ENCODE results near the gene DCBLD1. TPM values are rescaled to one million over a fixed set of nuclear protein-coding genes. Genes with fewer than 3 reads are reported as not detected.

Gene DCBLD1
- total RNA-seq = 27.5 and 45.9 TPM in 2 replicates

DNA sequence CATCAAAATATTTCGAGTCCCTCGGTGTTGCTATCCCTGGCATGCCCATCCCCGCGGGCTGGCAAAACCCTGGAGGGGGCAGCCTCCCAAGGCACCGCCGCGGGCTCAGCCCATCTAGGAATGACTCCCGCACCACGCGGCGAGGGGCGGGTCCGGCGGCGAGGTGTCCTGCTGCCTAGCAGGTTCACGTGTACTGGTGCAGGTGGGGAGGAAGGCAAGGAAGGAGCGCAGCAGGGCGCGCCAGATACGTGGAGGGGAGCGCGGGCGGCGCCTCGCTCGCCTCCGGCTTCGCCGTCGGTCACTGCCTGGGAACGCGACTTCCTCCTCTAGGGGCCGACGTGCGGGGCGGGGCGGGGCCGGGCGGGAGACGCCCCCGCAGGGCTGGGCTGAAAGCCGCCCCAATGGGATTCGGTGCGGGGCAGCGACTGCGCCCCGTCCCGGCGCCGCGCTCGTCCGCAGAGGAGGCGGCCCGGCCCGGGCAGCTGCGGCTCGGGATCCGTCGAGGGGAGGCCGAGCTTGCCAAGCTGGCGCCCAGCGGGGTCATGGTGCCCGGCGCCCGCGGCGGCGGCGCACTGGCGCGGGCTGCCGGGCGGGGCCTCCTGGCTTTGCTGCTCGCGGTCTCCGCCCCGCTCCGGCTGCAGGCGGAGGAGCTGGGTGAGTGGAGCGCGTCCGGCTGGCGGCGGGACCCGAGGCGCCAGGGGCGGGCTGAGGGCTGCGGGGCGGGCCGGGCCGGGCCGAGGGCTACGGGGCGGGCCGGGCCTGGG, at the start of gene DCBLD1:
Gene DCBLD1, plus strand, starts transcription at position 435 of the 764 bp plus-strand sequence. Its CDS starts 108 bp downstream, at position 543.

Small RNAs within 50 kb of the gene (small RNA-seq; reads per million reads assigned to genes)
- not detected for gene RNU6-253P

Other genes starting within 250 kb of the DCBLD1 start
- not detected in 2 replicates for gene VGLL2, start 217.1 kb upstream of the DCBLD1 start, total RNA-seq
- not detected in 2 replicates for gene ROS1, start 56.7 kb upstream of the DCBLD1 start, total RNA-seq
- 31.7 and 32.6 TPM in 2 replicates for gene GOPC, start 119.8 kb downstream of the DCBLD1 start, total RNA-seq
- gene NUS1, start 192.8 kb downstream of the DCBLD1 start, total RNA-seq = 43.9 and 47.5 TPM in 2 replicates

All from thoracic aorta endothelial cell (primary cell).